Stimulated activated CD4-positive, alpha-beta T cell treated with anti-CD3 and anti-CD28 coated beads, Interleukin-1b, Interleukin-23, amount 100 ng/mL, for 1 hour (primary cell): ENCODE measurements around the gene VEZF1.
A peak's percentile ranks its signal among the peaks of the same experiment; 100 is the strongest.

ENCODE experiments used
- DNase-seq, 2 donors: peaks; one replicate each; pipeline ENCODE4 v3.0.0-alpha.2; 2020; ENCODE audit warnings: low read depth in 2 of 2

VEZF1 gene, protein sequence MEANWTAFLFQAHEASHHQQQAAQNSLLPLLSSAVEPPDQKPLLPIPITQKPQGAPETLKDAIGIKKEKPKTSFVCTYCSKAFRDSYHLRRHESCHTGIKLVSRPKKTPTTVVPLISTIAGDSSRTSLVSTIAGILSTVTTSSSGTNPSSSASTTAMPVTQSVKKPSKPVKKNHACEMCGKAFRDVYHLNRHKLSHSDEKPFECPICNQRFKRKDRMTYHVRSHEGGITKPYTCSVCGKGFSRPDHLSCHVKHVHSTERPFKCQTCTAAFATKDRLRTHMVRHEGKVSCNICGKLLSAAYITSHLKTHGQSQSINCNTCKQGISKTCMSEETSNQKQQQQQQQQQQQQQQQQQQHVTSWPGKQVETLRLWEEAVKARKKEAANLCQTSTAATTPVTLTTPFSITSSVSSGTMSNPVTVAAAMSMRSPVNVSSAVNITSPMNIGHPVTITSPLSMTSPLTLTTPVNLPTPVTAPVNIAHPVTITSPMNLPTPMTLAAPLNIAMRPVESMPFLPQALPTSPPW

DNA sequence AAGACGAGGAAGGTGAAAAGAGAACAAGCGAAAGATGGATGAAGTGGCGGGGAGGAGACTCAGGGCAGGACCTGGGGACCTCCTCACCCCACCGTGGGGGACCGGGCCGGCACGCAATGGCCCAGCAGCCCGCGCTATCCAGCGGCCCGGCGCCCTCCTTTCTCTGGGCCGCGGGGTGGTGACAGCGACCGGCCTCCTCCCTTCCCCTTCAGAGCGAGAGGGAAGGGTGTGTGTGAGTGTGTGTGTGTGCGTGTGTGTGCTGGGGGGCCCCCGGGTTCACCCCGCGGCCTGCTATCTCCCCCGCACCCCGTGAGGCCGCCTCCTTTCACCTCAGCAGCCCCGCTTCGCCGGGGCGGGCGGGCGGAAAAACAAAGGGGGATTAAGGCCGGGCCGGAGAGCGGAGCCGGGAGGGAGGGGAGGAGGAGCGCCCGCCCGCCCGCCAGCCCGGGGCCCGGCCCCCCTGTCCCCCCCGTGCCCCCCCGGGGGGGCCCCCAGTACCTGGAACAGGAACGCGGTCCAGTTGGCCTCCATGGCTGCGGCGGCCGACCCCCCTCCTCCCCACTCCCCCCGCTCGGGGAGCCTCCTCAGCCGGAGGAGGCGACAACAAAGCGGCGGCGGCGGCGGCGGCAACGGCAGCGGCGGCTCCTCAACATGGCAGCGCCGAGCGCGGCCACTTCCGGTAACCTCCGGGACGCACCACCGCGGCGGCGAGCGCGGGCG lies at the start of gene VEZF1:
TSS of gene VEZF1 (minus strand) at position 674 of the 720 bp plus-strand sequence. CDS start at position 531, 143 bp downstream.
- peak; percentile 16 to 52 for DNase-seq

DNA sequence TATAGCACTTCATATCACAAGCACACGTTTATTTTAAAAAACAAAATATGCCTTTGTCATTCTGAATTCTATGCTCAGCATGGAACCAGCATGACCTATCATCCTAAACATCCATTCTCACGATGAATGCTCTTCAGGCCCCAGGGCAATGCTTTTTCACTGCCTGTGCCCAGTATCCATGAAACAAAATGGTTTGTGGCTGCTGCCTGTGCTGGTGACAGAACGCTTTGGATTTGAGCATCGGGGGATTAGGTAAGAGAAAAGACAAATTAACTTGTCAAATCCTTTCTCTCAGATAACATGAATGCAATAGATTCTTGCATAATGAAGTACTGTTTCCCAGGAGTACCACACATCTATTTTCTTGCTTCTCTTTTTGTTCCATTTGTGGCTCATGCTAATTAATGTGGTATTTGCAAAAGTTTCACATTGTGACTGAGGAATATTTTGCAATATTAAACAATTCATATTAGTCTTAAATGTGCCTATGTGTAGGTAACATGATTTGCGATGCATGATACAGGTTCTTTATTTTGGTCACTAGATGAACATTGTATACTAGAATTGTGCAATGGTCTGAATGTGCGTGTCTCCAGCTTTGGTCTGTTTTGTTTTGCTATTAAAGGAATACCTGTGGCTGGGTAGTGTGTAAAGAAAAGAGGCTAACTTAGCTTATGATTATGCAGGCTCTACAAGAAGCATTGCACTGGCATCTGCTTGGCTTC lies 44.8 kb upstream of the VEZF1 start:
- no peak for DNase-seq

DNA sequence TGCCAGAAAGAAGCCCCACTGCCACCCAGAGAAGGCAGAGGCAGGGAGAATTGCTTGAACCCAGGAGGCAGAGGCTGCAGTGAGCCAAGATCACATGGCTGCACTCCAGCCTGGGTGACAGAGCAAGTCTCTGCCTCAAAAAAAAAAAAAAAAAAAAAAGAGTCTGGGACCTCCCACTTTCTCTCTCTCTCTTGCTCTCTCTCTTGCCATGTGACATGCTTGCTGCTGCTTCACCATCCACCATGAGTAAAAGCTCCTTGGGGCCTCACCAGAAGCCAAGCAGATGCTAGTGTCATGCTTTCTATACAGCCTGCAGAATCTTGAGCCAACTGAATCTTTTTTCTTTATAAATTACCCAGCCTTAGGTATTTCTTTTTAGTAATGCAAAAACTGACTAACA lies 40.5 kb upstream of the VEZF1 start:
- DNase-seq: no peak

DNA sequence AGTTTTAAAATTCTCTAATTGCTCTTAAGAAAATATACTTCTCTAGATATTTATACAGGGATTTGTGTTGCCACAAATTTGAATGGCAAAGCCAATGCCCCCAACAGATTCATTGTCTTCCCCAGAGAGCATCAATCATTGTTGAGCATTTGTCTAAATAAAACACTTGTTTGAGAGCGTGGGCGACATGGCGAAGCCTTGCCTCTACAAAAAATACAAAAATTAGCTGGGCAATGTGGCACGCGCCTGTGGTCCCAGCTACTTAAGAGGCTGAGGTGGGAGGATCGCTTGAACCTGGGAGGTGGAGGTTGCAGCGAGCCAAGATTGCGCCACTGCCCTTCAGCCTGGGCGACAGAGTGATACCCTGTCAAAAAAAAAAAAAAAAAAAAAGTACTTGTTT lies 32.3 kb upstream of the VEZF1 start:
- DNase-seq: no peak

DNA sequence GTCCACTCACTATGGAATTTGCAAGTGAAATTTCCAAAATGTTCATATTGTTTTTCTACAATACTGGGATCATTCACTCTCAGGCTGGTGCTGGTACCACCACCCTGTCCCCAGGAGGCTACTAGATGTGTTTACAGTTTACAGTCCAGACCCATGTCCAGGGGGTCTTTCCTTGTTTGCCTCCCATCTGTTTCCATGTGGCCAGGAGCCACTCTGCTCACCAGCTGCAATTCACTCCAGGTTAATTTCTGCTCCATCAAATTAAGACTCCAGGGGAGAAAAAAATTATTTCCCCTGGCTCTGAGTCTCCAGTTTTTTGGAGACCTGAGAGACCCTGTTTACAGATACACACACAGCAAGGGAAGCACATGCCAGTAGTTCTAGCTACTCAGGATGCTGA lies 31.5 kb upstream of the VEZF1 start:
- DNase-seq: no peak

DNA sequence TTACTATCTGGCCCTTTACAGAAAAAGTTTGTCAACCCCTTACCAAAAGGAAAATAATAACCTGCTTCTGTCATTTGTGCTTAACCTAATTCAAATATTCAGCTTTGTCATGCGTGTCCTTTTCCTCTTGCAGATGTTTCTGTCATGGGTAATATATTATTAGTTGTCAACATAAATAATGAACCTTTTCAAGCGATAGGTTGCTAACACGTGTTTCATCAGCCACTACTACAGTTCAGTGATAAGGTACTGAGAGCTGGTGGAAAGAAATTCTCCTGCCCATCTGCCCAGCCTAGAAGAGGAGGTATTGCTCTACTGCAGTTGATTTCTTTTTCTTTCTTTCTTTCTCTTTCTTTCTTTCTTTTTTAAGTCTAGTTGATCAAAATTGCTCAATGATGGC lies 31.0 kb upstream of the VEZF1 start:
- no peak for DNase-seq

DNA sequence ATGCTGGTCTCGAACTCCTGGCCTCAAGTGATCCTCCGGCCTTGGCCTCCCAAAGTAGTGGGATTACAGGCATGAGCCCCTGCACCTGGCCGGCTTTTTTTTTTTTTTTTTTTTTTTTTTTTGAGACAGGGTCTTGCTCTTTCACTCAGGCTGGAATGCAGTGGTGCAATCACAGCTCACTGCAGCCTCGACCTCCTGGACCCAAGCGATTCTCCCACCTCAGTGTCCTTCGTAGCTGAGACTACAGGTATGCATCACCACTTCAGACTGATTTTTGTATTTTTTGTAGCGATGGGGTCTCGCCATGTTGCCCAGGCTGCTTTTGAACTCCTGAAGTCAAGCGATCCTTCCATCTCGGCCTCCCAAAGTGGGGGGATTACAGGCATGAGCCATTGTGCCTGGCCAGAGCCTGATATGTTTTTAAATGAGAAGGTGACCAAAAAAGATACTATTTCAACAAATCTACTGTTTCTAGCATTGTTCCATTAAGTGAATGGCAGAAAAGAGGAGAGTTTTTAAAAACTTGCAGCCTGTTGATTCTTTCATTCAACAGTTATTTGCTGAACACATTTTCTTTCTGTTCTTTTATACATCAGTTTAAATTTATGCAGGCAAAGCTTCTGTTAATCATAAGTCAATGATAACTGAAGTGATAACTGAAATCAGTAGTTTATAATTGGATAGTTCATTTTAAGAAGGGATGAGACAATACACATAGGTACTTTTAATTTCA lies 22.2 kb upstream of the VEZF1 start:
- no peak for DNase-seq

DNA sequence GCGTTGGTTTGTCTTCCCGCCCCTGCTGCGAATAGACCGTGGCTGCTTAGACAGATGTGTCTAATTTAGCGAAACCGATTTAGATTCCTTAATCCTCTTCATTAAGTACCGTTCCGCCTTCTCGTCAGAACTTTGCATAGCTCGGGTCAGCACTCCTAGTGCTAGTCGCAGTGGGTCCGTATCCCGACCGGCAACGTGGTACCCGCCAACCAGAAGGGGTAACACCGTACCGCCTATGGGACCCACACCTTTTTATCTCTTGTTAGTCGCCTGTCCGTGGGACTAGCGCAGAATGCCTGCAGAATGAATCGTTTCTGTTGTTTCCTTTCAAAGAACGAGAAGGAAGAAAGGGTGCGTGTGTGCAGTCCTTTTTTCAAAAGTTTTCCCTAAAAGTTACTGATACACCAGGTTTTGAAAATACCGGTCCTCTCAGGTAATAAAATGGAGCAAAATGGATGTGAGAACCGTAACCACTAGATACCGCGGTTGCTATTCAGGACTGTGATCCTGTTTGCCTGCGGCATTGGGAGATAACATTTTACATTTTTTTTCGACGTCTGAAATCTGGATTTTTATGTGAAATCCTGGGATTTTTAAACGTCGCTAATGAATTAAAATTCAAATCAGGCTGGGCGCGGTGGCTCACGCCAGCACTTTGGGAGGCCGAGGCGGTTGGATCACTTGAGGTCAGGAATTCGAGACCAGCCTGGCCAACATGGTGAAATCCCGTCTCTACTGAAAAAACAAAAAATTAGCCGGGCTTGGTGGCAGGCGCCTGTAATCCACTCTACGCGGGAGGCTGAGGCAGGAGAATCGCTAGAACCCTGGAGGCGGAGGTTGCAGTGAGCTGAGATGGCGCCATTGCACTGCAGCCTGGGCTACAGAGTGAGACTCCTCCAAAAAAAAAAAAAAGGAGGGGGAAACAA lies 20.0 kb upstream of the VEZF1 start:
- DNase-seq: peak in 1 of 2 donors; percentile 6

DNA sequence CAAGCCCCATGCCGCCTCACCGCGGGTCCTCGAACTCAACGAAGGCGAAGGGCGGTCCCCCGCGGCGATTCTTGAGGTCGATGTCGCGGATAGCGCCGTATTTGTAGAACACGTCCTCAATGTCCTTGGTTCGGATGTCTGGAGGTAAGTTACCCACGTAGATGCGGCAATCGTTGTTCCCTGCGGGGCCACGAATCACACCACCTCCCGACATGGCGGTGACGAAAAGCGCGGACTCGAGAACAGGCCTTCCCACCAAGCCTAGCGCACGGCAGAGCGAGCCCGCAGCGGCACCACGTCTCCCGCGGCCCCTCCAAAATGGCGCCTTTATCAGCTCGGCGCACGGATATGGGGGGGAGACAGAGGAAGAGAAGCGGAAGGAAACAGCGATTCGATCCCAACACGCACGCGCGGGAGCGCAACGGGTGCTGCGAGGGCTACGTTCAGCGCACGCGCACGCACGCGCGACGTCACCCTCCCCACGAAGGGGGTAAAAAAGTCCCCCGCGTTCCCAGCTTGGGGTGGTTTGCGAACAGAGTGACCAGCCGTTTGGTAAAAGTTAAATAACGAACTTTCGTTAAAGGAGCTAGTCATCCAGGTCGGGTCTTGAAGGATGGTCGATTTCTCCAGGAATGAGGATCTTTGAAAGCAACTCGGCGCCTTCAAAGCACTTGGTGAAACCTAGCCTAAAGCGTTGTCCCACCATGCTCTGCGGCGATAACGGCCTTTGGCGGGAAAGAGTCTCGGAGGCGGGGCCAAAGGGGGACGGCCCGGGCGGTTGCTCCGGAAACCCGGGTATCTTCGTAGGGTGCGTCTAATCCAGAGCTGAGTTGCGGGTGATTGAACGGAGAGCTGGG lies 19.1 kb upstream of the VEZF1 start, which contains the start of gene SRSF1:
TSS of gene SRSF1 (minus strand) at position 323 of the 857 bp plus-strand sequence. CDS start at position 214, 109 bp downstream.
- peak; percentile 93 for DNase-seq

DNA sequence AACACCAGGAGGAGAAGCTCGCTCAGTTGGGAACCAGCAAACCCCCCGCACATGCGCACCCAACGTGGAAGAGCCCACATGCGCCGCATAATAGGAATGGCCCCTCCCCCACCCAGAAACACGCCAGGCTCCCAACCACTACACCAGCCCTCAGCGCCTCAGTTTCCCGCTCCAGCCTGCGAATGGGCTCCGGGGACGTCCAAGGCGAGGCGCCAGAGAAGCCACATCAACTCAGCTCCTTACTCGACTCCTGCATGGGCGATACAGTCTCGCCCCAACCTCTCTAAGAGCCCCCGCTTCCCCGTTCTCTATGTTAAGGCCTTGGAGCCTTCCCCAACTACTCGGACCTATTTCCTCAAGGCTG lies 18.5 kb upstream of the VEZF1 start:
- peak in 1 of 2 donors; percentile 51 for DNase-seq

DNA sequence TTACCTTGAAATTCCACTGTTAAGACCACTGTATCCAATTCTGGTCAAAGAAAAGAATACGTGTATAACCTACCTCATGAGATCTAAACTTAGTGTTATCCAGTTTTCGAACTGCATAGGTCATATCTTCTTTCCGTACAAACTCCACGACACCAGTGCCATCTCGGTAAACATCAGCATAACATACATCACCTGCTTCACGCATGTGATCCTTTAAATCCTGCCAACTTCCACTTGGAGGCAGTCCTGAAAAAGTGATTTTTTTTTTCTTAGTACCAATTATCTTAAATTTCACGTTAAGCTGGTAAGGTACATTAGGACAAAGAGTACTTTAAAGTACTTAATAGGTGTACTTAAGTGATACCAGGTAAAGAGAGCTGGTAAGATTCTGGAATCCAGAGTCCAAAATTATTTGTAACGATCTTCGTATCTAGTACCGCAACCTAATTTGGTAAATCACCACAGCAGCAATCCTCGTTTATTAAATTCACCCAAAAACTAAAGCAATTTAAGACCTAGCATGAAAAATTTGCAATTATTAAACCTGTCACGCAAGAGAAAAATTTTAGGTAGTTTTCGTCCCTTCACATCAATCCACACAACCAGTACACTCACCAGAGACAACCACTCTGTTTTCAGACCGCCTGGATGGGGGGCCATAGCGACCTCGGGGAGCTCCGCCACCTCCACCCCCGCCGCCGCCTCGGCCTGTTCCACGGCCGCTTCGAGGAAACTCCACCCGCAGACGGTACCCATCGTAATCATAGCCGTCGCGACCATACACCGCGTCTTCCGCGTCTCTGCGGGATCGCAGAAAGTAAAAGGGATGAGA lies 17.9 kb upstream of the VEZF1 start:
- no peak for DNase-seq

DNA sequence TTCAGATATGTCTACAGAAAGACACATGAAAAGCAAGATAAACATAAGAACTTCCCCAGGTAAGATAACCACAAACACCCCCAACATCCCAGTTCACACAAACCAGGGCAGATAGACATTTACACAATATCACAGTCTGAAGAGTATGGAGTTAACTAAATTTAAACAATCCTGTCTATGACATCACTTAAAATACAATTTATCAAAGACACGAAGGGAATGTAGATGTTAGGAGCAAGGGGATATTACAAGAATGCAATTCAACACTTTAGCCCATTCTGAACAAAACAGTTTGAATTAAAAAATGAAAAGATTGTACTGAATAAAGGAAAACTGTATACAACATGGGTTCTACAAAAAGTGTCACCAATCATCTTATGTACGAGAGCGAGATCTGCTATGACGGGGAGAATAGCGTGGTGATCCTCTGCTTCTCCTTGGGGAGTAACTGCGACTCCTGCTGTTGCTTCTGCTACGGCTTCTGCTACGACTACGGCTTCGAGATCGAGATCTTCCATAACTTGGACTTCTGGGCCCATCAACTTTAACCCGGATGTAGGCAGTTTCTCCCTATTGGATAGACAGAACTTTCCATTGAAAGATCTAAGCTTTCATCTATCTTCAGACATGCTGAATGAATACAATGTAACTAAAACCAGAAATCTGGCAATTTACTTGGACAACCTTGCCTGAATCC lies 17.1 kb upstream of the VEZF1 start:
- DNase-seq: no peak

DNA sequence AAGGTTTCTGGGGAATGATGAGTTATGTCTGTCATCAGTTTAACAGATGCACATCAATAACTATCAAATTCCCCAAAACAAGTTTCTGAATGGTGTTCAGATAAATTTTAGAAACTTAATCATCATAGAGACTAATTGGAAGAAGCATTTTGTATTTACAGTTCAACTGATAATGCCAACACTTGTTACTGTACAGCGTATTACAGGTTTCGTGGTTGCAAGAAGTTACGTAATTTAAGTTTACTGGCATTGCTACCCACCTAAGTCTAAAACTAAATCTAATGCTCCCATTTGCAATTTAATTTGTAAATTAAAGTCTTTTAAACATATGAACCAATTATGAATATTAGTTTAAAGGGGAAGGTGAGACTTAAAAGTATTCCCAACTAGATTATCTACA lies 16.0 kb upstream of the VEZF1 start:
- no peak for DNase-seq

DNA sequence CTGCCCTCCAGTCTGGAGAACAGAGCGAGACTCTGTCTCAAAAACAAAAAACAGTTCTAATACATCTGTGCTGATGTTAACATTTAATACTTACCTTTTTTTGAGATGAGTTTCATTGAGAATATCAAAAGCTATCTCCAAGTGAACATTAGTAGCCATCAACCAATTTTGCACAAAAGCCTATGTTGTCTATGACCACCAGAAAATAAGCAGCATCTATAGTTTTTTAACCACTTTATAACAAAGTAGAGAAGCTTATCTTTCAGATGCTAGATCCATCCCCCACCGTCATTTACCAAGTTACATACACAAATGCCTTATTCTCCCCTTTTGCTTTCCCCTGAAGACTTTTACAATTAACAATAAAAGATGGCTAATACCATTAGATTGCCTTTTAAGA lies 14.9 kb upstream of the VEZF1 start:
- no peak for DNase-seq

DNA sequence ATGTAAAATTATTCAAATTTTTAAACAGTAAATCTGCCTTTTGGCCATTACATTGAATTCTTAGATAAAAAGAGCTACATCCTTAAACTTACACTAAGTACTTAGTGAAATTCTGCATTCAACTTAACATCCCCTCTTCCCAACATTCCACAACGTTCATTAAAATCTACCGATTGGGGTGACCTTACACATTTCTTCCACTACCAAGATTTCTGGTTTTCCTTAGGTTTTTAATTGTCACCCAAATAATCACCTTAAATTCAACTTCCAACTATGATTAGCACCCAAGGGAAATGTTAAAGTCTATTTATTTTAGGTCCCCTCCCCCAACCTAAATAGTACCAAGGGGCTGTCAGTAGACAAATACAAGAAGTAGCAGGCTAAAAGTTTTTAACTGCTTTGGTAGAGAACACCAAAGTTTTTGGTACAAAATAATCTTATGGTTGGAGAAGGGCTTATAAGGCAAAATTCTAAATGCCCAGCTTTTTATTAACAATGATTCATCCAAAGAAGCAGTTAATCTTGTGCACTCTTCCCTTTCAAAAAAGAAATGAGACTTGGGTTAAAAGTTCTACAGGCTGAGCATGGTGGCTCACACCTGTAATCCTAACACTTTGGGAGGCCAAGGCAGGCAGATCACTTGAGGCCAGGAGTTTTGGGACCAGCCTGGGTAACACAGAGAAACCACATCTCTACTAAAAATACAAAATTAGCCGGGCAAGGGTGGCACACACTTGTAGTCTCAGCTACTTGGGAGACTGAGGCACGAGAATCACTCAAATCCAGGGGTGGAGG lies 14.3 kb upstream of the VEZF1 start:
- no peak for DNase-seq

DNA sequence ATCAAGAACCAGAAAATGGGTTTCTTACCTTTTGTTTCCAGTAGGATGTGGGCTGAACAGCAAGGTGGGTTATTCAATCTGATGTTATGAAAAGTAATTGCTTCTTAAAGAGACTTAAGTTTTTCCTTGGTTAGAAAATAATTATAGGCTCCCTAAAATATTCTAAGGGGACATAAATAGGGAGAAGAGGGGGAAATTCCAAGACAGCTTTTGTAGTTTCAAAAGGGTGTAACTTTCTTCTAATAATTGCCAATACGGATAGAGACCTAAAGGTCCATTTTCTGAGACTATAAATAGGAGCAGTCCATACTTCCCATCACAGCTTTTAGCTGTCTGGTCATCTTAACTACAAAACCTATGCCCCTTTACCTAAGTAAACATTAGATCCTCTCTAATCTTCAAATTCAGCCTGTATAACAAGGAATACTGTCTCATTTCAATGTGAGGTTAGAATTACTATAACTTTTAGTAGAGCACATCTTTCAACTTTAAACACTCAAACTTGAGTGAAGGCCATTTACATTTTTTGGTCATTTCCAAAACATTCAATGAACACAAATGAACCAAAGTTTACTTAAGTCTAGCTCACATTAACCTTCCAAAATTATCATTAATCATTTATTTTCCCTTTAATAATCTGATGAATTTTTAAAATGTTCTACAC lies 13.5 kb upstream of the VEZF1 start:
- no peak for DNase-seq
